Keratinocyte (primary cell): Measurements from ENCODE around the gene MAN1C1. TPM values are rescaled to one million over a fixed set of nuclear protein-coding genes. Genes with fewer than 3 reads are reported as not detected.

ENCODE experiments used
- DNase-seq: peaks from one replicate; pipeline ENCODE4 v3.0.0-alpha.2; 2011; ENCODE audit warnings: low read depth, missing footprints, low spot score
- FAIRE-seq: peaks from 2 replicates; lab custom pipeline; 2011; peaks lifted over from hg19 to GRCh38; lab: Jason Lieb, UNC
- H2AFZ ChIP-seq: 2 replicates; pipeline ENCODE4 v1.6.0; 2012; ENCODE audit warnings: low read length, control low read depth, inconsistent platforms; ENCODE audit not compliant: control insufficient read depth
- H3K27ac ChIP-seq: 2 replicates; pipeline ENCODE4 v1.5.1; 2011; ENCODE audit warnings: low read length; ENCODE audit not compliant: control insufficient read depth, insufficient read depth
- H3K27me3 ChIP-seq: 3 replicates; pipeline ENCODE4 v1.6.0; 2011; ENCODE audit warnings: low read length; ENCODE audit not compliant: control insufficient read depth, insufficient read depth; ENCODE audit errors: extremely low read depth
- H3K36me3 ChIP-seq, 2 experiments: 2 replicates in 1 of 2; 3 replicates in 1 of 2; pipeline ENCODE4 v1.5.1; 2011; ENCODE audit warnings: low read length in 2 of 2, mild to moderate bottlenecking in 1 of 2; ENCODE audit not compliant: control insufficient read depth in 2 of 2, insufficient read depth in 2 of 2; ENCODE audit errors: extremely low read depth in 1 of 2
- H3K4me1 ChIP-seq: 3 replicates; pipeline ENCODE4 v1.5.1; 2011; ENCODE audit warnings: low read length; ENCODE audit not compliant: control insufficient read depth, insufficient read depth; ENCODE audit errors: extremely low read depth
- H3K4me2 ChIP-seq: 3 replicates; pipeline ENCODE4 v1.6.0; 2011; ENCODE audit warnings: low read depth, low read length; ENCODE audit not compliant: control insufficient read depth, insufficient read depth; ENCODE audit errors: extremely low read depth
- H3K4me3 ChIP-seq, 3 experiments: fragments of 200-600 bp in 1 of 3; sonication (generic) in 1 of 3; 2 replicates in 2 of 3; 3 replicates in 1 of 3; pipeline ENCODE4 v1.5.1; 2011 to 2016; ENCODE audit warnings: low read length in 3 of 3, mild to moderate bottlenecking in 3 of 3, control low read depth in 2 of 3, inconsistent platforms in 1 of 3, low read depth in 1 of 3, mixed read lengths in 1 of 3, mixed run types in 1 of 3, moderate library complexity in 1 of 3; ENCODE audit not compliant: control insufficient read depth in 2 of 3, insufficient read depth in 2 of 3; ENCODE audit errors: extremely low read depth in 1 of 3
- H3K79me2 ChIP-seq: 2 replicates; pipeline ENCODE4 v1.6.0; 2012; ENCODE audit warnings: low read length; ENCODE audit not compliant: control insufficient read depth, insufficient read depth
- H3K9ac ChIP-seq: 3 replicates; pipeline ENCODE4 v1.6.0; 2011; ENCODE audit warnings: low read length; ENCODE audit not compliant: control insufficient read depth, insufficient read depth; ENCODE audit errors: extremely low read depth
- H3K9me1 ChIP-seq: 3 replicates; pipeline ENCODE4 v1.6.0; 2011; ENCODE audit warnings: low read length; ENCODE audit not compliant: control insufficient read depth, insufficient read depth; ENCODE audit errors: extremely low read depth
- H3K9me3 ChIP-seq: 2 replicates; pipeline ENCODE4 v1.5.1; 2012; ENCODE audit warnings: low read depth, low read length; ENCODE audit not compliant: control insufficient read depth
- H4K20me1 ChIP-seq: 3 replicates; pipeline ENCODE4 v1.6.0; 2011; ENCODE audit warnings: low read length; ENCODE audit not compliant: control insufficient read depth, insufficient read depth; ENCODE audit errors: extremely low read depth
- EZH2 ChIP-seq: IDR thresholded peaks from one replicate; pipeline ENCODE4 v1.6.1; 2012; ENCODE audit warnings: inconsistent platforms, mild to moderate bottlenecking, low read length, moderate library complexity
- dilution Hi-C: fragments of 300-500 bp; cut with MboI; formaldehyde crosslinking; loops from one replicate; pipeline ENCODE4 v1.7.0; 2020; ENCODE audit warnings: low sequenced_read_pairs; ENCODE audit not compliant: extremely low pct_ligation_motif_present
- polyA plus RNA-seq, 5 experiments: library from polyadenylated mRNA; depleted of rRNA in 3 of 5; stranded (reverse) in 3 of 5; stranded (forward) in 1 of 5; unstranded in 1 of 5; fragments of >200 nt; gene quantifications; 1 replicate in 1 of 5; 2 replicates in 3 of 5; 3 replicates in 1 of 5; pipeline versions ENCODE4 v1.2.1 to v1.2.3, GENCODE V29; 2011 to 2012; ENCODE audit warnings: missing spikeins in 2 of 5, low read depth in 1 of 5, low replicate concordance in 1 of 5
- TF ChIP-seq, protein P1 (sequence below), 3 experiments: IDR thresholded peaks in 1 of 3; conservative IDR thresholded peaks in 1 of 3; optimal IDR thresholded peaks in 1 of 3; 2 replicates in 2 of 3; 3 replicates in 1 of 3; pipeline versions ENCODE3 to v1.5.1; 2011; ENCODE audit warnings: low read length in 3 of 3, mild to moderate bottlenecking in 3 of 3, moderate library complexity in 2 of 3, control low read depth in 1 of 3, inconsistent platforms in 1 of 3; ENCODE audit not compliant: insufficient read depth in 2 of 3; ENCODE audit errors: extremely low read depth in 1 of 3

Gene MAN1C1
- polyA plus RNA-seq, 1 donor (not counting 4 experiments of a cell fraction or from before 2014, with no cell fraction given): 0.07 TPM

DNA sequence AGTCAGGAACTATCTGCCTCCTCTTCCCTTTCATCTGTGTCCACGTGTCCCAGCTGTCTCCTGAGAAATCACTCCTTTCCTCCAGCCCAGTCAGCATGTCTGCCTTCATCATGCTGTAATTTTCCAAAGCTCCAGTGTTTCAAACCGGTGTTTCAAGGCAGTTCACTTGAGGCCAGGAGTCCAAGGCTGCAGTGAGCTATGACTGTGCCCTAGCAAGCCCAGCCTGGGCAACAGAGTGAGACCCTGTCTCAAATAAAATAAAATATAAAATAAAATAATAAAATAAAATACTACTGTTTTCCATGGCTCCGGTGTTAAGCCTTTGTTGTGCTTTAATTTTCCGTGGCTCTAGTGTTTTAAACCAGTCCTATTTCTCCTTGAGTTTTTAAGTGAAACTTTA is 175.5 kb downstream of the MAN1C1 start:
- no peak for TF ChIP-seq EZH2
- TF ChIP-seq, protein P1, sequence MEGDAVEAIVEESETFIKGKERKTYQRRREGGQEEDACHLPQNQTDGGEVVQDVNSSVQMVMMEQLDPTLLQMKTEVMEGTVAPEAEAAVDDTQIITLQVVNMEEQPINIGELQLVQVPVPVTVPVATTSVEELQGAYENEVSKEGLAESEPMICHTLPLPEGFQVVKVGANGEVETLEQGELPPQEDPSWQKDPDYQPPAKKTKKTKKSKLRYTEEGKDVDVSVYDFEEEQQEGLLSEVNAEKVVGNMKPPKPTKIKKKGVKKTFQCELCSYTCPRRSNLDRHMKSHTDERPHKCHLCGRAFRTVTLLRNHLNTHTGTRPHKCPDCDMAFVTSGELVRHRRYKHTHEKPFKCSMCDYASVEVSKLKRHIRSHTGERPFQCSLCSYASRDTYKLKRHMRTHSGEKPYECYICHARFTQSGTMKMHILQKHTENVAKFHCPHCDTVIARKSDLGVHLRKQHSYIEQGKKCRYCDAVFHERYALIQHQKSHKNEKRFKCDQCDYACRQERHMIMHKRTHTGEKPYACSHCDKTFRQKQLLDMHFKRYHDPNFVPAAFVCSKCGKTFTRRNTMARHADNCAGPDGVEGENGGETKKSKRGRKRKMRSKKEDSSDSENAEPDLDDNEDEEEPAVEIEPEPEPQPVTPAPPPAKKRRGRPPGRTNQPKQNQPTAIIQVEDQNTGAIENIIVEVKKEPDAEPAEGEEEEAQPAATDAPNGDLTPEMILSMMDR (optimal IDR thresholded peaks at IDR 0.05 in 1 of 3, IDR thresholded peaks at IDR 0.05 in 1 of 3, conservative IDR thresholded peaks at IDR 0.05 in 1 of 3; ENCODE audit: extremely low read depth in 1 of 3, insufficient read depth in 2 of 3, low read length in 3 of 3): no peak
- peaks cover 6% of the 10 kb centered on the region for H3K4me1 ChIP-seq

GRCh38 chr1:25793585-25794170 is 177.1 kb downstream of the MAN1C1 start:
- Histone ChIP-seq H3K4me2 (no peak overlapping the region), H2AFZ (no peak overlapping the region)
- dilution Hi-C loops: no loop called here

More for the DNA sequence above, 175.5 kb downstream of the MAN1C1 start:
- Histone ChIP-seq H3K9me3 (no peaks in the 10 kb centered on the region), H2AFZ (no peak overlapping the region), H3K27me3 (peaks cover 8% of the 10 kb centered on the region), H3K9ac (no peak overlapping the region), H3K4me2 (no peak overlapping the region), H3K36me3 (no peaks in the 10 kb centered on the region), H4K20me1 (peaks cover 2% of the 10 kb centered on the region), H3K4me3 (no peak overlapping the region), H3K27ac (no peak overlapping the region), H3K9me1 (no peaks in the 10 kb centered on the region), H3K79me2 (no peaks in the 10 kb centered on the region)
- DNase-seq: no peak
- FAIRE-seq: no peak
- dilution Hi-C loops: no loop called here

More at GRCh38 chr1:25793585-25794170, 177.1 kb downstream of the MAN1C1 start:
- peaks cover 5% of the 10 kb centered on the region for H3K27me3 ChIP-seq
- no peak for FAIRE-seq
- no peak for DNase-seq
- H3K9me3 ChIP-seq: no peaks in the 10 kb centered on the region
- no peak overlapping the region for H3K4me3 ChIP-seq
- H3K4me1 ChIP-seq: peaks cover 6% of the 10 kb centered on the region
- no peaks in the 10 kb centered on the region for H3K9me1 ChIP-seq
- TF ChIP-seq, protein P1 (optimal IDR thresholded peaks at IDR 0.05 in 1 of 3, IDR thresholded peaks at IDR 0.05 in 1 of 3, conservative IDR thresholded peaks at IDR 0.05 in 1 of 3; ENCODE audit: extremely low read depth in 1 of 3, insufficient read depth in 2 of 3, low read length in 3 of 3): no peak
- TF ChIP-seq EZH2: no peak
- H3K36me3 ChIP-seq: no peaks in the 10 kb centered on the region
- H3K27ac ChIP-seq: no peak overlapping the region
- H3K9ac ChIP-seq: no peak overlapping the region
- no peaks in the 10 kb centered on the region for H4K20me1 ChIP-seq
- H3K79me2 ChIP-seq: no peaks in the 10 kb centered on the region
